Mammary epithelial cell (primary cell): ENCODE data around the gene PTPN22.

Experiments used
- EZH2 ChIP-seq: IDR thresholded peaks from 2 replicates; pipeline ENCODE4 v1.6.1; 2012; ENCODE audit warnings: low read length, inconsistent platforms, borderline replicate concordance
- TF ChIP-seq, protein P1 (sequence below), 2 donors: IDR thresholded peaks in 1 of 2; conservative IDR thresholded peaks in 1 of 2; 2 replicates each; pipeline ENCODE4 v1.5.1; 2011 to 2012; ENCODE audit warnings: inconsistent platforms in 2 of 2, low read length in 2 of 2, mild to moderate bottlenecking in 2 of 2, control low read depth in 1 of 2, low read depth in 1 of 2; ENCODE audit not compliant: insufficient read depth in 1 of 2; ENCODE audit errors: extremely low read depth in 1 of 2

DNA sequence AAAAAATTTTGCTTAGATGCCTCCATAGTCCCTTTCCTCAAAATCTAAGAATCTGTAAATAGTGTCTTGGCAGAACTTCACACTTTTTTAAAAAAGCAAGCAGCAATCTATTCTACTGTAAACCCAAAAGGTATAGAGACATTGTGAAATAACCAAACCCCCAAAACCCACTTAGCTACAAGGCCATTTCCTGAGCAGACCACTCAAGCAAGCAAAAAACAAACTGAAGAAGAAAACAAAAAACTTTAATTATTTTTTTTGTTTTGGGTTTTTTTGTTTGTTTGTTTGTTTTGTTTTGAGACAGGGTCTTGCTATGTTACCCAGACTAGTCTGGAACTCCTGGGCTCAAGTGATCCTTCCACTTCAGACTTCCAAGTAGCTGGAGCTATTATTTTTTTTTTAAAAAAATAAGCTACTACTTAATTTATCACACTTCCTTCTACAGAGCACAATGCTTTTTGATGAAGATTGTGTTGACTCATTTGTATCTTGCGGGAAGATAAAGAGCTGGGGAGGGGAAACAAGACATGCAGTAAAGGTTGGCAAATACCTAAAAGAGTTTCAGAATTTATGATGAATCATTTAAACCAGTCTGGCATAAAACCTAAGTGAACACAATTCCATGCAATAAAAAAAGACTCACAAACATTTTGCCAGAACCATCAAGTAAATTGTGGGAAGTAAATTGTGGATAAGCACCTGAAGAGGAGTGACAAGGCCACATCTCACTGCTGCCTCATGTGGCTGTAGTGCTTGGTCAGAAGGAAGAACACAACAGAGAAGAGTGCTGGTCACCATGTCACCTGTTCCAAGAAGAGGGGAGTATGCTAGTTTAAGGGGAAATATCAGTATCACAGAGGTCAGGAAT, 2.7 kb upstream of the PTPN22 start:
- TF ChIP-seq, protein P1, sequence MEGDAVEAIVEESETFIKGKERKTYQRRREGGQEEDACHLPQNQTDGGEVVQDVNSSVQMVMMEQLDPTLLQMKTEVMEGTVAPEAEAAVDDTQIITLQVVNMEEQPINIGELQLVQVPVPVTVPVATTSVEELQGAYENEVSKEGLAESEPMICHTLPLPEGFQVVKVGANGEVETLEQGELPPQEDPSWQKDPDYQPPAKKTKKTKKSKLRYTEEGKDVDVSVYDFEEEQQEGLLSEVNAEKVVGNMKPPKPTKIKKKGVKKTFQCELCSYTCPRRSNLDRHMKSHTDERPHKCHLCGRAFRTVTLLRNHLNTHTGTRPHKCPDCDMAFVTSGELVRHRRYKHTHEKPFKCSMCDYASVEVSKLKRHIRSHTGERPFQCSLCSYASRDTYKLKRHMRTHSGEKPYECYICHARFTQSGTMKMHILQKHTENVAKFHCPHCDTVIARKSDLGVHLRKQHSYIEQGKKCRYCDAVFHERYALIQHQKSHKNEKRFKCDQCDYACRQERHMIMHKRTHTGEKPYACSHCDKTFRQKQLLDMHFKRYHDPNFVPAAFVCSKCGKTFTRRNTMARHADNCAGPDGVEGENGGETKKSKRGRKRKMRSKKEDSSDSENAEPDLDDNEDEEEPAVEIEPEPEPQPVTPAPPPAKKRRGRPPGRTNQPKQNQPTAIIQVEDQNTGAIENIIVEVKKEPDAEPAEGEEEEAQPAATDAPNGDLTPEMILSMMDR (conservative IDR thresholded peaks at IDR 0.05 in 1 of 2, IDR thresholded peaks at IDR 0.05 in 1 of 2; ENCODE audit: extremely low read depth in 1 of 2, insufficient read depth in 1 of 2, low read depth in 1 of 2, low read length in 2 of 2) = peak; percentile 37 to 41
- no peak for TF ChIP-seq EZH2
